ENCODE results near the gene DHX32.

DNA sequence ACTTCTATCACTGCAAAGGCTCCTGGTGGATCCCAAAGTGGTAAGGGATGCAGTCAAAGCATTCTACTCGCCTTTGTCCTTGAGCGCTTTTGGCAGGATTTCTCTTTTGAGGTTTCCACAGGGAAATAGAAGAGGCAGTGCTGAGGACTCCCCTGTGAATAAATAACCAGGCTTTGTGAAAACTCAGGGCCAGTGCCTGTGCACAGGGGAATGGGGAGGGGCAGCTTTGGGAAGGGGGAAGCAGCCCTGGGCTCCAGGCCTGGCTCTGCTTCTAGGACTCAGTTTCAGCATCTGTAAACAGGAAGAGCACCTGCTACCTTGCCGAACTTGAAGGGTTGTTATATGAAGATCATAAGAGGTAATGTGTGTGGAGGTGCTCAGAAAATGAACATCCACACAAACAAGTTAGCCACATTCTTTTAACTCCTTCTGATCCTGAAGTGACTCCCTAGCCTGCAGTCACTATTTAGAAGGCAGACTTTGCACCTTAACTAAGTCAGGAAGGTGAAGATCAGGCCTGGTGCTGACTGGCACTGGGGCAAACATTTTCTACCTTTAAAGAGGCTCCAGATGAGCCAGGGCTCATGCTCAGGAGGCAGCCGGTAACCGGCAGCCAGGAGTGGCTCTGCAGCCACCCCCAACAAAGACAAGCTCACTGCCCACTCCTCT, 83.0 kb downstream of the DHX32 start:
- TF ChIP-seq, protein P1, sequence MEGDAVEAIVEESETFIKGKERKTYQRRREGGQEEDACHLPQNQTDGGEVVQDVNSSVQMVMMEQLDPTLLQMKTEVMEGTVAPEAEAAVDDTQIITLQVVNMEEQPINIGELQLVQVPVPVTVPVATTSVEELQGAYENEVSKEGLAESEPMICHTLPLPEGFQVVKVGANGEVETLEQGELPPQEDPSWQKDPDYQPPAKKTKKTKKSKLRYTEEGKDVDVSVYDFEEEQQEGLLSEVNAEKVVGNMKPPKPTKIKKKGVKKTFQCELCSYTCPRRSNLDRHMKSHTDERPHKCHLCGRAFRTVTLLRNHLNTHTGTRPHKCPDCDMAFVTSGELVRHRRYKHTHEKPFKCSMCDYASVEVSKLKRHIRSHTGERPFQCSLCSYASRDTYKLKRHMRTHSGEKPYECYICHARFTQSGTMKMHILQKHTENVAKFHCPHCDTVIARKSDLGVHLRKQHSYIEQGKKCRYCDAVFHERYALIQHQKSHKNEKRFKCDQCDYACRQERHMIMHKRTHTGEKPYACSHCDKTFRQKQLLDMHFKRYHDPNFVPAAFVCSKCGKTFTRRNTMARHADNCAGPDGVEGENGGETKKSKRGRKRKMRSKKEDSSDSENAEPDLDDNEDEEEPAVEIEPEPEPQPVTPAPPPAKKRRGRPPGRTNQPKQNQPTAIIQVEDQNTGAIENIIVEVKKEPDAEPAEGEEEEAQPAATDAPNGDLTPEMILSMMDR (optimal IDR thresholded peaks at IDR 0.05 in 1 of 3, IDR thresholded peaks at IDR 0.05 in 1 of 3, conservative IDR thresholded peaks at IDR 0.05 in 1 of 3; ENCODE audit: extremely low read depth in 1 of 3, insufficient read depth in 2 of 3, low read length in 3 of 3): no peak
- TF ChIP-seq EZH2 (IDR thresholded peaks at IDR 0.05; ENCODE audit: low read length): no peak
